Adrenal gland (tissue), 5 donors: Measurements from ENCODE around the gene TACR2.

Experiments used
- CTCF ChIP-seq, 6 experiments: fragments of 450-650 bp in 4 of 6; fragments of 200-600 bp in 2 of 6; sonication (generic) in 1 of 6; IDR thresholded peaks; 1 replicate in 5 of 6; 2 replicates in 1 of 6; pipeline versions ENCODE4 v1.5.1 to v1.8.0; 2016 to 2021; ENCODE audit warnings: antibody characterized with exemption in 6 of 6, mild to moderate bottlenecking in 2 of 6, moderate library complexity in 1 of 6
- POLR2A ChIP-seq, 2 donors: fragments of 450-650 bp; IDR thresholded peaks; one replicate each; pipeline ENCODE4 v1.6.1; 2017; ENCODE audit warnings: antibody characterized with exemption in 2 of 2, mild to moderate bottlenecking in 2 of 2, moderate library complexity in 1 of 2
- donor health status: DM: no; HTN: no; CAD: no.

GRCh38 chr10:69410487-69410886 lies 6.2 kb downstream of the TACR2 start:
- no peak for TF ChIP-seq POLR2A (IDR thresholded peaks at IDR 0.05)
- TF ChIP-seq CTCF (IDR thresholded peaks at IDR 0.05), result no peak
